GM19099 (cell line): ENCODE measurements around the gene KREMEN1.

ENCODE experiments used
- POLR2A ChIP-seq: IDR thresholded peaks from 3 replicates; pipeline ENCODE4 v1.6.1; 2011; ENCODE audit warnings: low read depth; ENCODE audit not compliant: insufficient read length; ENCODE audit errors: extremely low read depth

KREMEN1 gene

GRCh38 chr22:29206372-29207242 is 133.8 kb downstream of the KREMEN1 start:
- no peak for TF ChIP-seq POLR2A

DNA sequence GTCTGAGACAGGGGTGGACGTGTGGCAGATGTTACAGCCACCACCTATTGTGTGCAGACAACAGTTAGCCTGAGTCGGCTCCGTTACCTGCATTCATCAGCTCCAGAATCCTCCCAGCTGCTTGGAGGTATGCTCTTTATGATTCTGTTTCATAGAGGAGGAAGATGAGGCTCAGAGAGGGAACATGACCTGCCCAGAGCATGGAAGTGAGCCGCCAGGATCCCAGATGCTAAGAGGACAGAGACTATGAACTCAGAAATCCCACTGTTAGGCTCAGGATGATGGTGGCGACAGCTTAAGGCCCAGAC is 134.4 kb downstream of the KREMEN1 start:
- no peak for TF ChIP-seq POLR2A

DNA sequence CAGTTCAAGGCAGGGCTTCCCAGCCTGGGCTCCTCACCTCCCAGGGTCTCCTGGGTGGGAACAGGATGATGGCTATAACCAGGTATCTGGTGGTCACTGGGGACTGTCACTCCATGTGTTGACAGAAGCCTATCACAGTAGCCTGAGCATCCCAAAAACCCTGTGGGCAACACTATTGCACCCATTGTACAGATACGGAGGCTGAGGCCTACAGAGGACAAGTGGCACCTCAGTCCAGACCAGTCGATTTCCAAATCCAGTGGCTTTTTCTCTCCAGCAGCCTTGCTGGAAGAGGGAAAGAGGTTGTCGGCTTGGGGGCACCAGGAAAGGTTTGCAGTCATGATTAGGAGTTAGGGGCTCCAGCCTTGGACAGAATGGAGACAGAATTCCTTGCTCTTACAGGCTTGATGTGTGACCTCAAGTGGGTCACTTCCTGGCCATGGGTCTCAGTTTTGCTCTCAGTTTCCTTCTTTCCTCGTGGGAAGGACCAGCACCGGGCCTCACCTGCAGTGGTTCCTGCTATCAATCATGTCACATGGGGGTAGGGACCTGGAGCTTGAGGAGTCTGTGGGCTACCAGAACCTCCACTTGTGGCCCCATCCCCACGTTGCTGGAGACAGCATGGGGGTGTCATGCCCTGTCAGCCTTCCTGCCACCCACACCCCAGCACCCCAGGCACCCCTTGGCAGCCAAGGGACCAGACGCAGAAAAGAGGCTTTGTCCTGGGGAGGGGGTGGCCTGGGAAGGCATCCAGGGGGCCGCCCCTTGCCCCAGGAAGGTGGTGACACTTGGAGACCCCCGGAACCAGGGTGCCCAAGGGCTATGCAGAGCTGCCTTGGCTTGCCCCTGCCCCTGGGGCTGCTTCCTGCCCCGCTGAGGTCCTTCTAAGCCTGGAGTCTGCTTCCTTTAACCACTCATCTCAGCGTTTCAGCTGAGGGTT is 135.0 kb downstream of the KREMEN1 start:
- TF ChIP-seq POLR2A, result no peak

DNA sequence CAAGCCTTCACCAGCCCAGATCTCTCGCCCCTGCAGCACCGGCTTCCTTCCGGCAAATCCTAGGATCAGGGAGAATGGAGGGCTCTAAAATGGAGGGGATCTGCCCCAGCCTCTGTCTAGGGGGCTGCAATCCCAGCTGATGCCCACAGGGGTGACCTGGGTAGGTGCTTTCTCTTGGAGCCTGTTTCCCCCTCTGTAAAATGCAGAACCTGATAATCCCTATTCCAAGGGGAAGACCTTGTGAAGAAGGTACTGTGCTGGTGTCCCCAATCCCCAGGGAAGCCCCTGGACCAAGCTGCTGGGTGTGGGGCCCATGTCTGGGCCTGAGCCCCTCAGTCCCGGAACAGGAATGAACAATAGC is 135.6 kb downstream of the KREMEN1 start:
- no peak for TF ChIP-seq POLR2A

GRCh38 chr22:29208879-29209623 is 136.2 kb downstream of the KREMEN1 start:
- TF ChIP-seq POLR2A, result no peak

- no peak for TF ChIP-seq POLR2A
These were observed 136.7 kb downstream of the KREMEN1 start for GRCh38 chr22:29209624-29209929.

DNA sequence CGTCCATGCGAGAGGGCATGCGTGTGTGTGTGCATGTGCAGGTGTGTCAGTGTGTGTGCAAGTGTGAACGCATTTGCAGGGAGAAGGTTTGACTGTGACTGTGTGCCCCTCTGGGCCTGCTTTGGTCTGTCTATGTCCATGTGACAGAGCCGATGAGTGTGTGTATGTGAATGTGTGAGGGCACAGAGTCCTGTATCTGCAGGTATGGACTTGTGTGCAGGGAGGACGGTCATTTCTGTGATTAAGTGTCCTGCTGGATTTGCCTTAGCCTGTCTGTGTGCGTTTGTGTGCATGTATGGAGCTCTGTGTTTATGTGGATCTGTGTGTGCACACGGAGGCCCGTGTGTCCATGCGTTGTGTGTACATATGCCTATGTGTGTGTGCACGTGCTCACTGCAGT is 138.2 kb downstream of the KREMEN1 start:
- no peak for TF ChIP-seq POLR2A

- no peak for TF ChIP-seq POLR2A
These were observed 138.6 kb downstream of the KREMEN1 start for GRCh38 chr22:29211466-29211865.

DNA sequence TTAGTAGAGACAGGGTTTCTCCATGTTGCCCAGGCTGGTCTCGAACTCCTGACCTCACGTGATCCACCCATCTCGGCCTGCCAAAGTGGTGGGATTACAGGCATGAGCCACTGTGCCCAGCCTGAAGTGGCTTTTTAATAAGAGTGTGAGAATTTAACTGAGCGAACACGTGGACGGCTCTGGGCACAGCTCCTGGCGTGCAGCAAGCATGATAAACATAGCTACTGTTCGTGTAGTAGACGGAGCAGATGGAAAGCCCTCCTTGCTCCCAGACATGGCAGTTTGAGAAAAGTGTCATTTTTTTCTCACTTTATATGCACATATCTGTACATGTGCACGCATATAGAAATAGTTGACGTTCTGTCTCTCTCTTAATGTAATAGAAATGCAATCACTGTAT is 139.9 kb downstream of the KREMEN1 start:
- TF ChIP-seq POLR2A, result no peak

GRCh38 chr22:29213493-29213892 is 140.7 kb downstream of the KREMEN1 start:
- TF ChIP-seq POLR2A, result no peak

DNA sequence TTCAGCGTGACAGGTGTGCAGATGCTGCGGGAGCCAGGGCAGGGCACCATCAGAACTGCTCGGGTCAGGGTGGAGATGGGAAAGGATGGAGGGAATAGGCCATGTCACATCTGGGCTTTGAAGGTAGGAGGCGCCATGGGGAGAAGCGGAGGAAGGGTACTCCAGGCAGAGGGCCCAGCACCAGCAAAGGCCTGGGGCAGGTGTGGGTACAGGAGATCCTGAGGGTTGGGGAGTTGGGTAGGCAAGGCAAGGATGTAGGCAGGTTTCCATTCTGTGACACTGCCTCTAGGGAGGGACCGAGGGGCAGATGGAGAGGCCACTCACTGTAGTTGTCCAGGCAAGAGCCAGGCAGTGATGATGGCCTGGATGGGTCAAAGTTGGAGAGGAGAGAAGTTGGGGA is 141.4 kb downstream of the KREMEN1 start:
- no peak for TF ChIP-seq POLR2A

GRCh38 chr22:29215012-29215860 is 142.4 kb downstream of the KREMEN1 start:
- TF ChIP-seq POLR2A, result no peak

DNA sequence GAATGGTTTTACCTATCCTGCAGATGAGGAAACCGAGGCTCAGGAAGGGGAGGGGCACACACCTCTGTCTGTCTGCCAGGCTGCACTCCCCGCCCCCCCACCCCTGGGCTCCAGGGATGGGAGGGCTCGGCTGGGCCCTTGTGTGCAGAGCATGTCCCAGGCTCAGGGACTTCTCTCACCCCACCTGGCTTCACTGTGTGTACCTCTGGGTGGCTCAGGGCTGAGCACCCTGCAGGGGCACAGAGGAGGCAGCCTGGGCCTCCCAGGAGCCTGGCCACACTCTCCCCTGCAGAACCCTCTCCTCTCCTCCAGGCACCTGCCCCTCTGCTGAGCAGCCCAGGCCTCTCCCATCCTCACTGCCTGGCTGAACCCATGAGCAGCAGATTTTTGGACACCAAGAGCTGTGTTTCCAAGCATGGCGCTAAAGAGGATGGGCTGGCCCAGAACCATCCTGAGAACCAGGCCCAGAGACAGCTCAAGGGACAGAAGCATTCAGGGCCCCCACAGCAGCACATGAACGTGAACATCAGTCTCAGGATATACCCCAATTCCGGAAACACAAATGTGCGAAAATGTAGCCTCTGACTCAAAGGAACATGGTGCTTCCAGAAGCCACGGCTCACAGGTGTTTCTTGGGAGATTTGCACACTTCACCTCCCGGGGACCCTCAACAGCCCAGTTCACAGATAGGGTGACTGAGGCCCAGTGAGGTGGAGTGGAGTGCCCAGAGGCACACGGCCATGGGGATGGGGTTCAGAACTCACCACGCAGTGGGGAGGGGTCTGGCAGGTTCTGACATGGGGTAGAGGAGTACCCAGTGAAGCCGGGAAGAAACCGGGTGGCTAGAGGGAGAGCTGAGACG is 143.4 kb downstream of the KREMEN1 start:
- no peak for TF ChIP-seq POLR2A
